GM23338 (cell line): ENCODE results near the gene SFTPB. TPM values are rescaled to one million over a fixed set of nuclear protein-coding genes. Genes with fewer than 3 reads are reported as not detected.

ENCODE experiments used
- ATAC-seq: fragments of 200-7000 bp; cut with Tn5 transposase; 3 replicates; pipeline ENCODE4 v1.9.1; 2020
- DNase-seq: peaks from one replicate; pipeline ENCODE4 v3.0.0-alpha.2; 2015; ENCODE audit warnings: low spot score
- H2AFZ ChIP-seq: fragments of 200-600 bp; sonication (generic); 2 replicates; pipeline ENCODE4 v1.8.0; 2016; ENCODE audit warnings: antibody characterized with exemption, mild to moderate bottlenecking, moderate library complexity
- H3F3A ChIP-seq: fragments of 200-600 bp; sonication (generic); replicated peaks from 2 replicates; pipeline ENCODE4 v1.8.0; 2017; ENCODE audit warnings: antibody characterized with exemption, mixed run types, low read depth
- H3K27ac ChIP-seq: fragments of 200-600 bp; sonication (generic); 2 replicates; pipeline ENCODE4 v1.6.1; 2016; ENCODE audit warnings: low read depth
- H3K27me3 ChIP-seq: fragments of 200-600 bp; sonication (generic); 2 replicates; pipeline ENCODE4 v1.8.0; 2016; ENCODE audit warnings: mild to moderate bottlenecking, mixed run types, moderate library complexity; ENCODE audit not compliant: insufficient read depth
- H3K36me3 ChIP-seq: fragments of 200-600 bp; sonication (generic); 2 replicates; pipeline ENCODE4 v1.8.0; 2016; ENCODE audit warnings: mild to moderate bottlenecking; ENCODE audit not compliant: insufficient read depth
- H3K4me1 ChIP-seq: fragments of 200-600 bp; sonication (generic); 2 replicates; pipeline ENCODE4 v1.8.0; 2016; ENCODE audit warnings: mild to moderate bottlenecking, moderate library complexity; ENCODE audit not compliant: insufficient read depth
- H3K4me2 ChIP-seq: fragments of 200-600 bp; sonication (generic); 2 replicates; pipeline ENCODE4 v1.7.1; 2017; ENCODE audit warnings: mixed run types
- H3K4me3 ChIP-seq: fragments of 200-600 bp; sonication (generic); 2 replicates; pipeline ENCODE4 v1.6.1; 2016; ENCODE audit warnings: mixed run types
- H3K79me2 ChIP-seq: fragments of 200-600 bp; sonication (generic); replicated peaks from 2 replicates; pipeline ENCODE4 v1.8.0; 2017; ENCODE audit warnings: mild to moderate bottlenecking; ENCODE audit not compliant: insufficient read depth
- H3K9me2 ChIP-seq: fragments of 200-600 bp; sonication (generic); 2 replicates; pipeline ENCODE4 v1.8.0; 2017; ENCODE audit not compliant: insufficient read depth
- H4K20me1 ChIP-seq: fragments of 200-600 bp; sonication (generic); replicated peaks from 2 replicates; pipeline ENCODE4 v1.8.0; 2017; ENCODE audit warnings: mild to moderate bottlenecking; ENCODE audit not compliant: insufficient read depth
- H3K27ac Mint-ChIP-seq: 2 replicates; pipeline ENCODE4 v1.8.0; 2020; ENCODE audit warnings: inconsistent platforms, mild to moderate bottlenecking, moderate library complexity, mixed read lengths
- H3K27me3 Mint-ChIP-seq: 3 replicates; pipeline ENCODE4 v1.8.0; 2022; ENCODE audit warnings: low read depth, mild to moderate bottlenecking, moderate library complexity, mixed read lengths, inconsistent platforms; ENCODE audit not compliant: insufficient read depth, poor library complexity
- H3K36me3 Mint-ChIP-seq: 3 replicates; pipeline ENCODE4 v1.8.0; 2021; ENCODE audit warnings: low read depth, mild to moderate bottlenecking, inconsistent platforms, moderate library complexity, mixed read lengths
- H3K4me1 Mint-ChIP-seq: 3 replicates; pipeline ENCODE4 v1.8.0; 2020; ENCODE audit warnings: mild to moderate bottlenecking, inconsistent platforms, mixed read lengths
- H3K4me3 Mint-ChIP-seq: 3 replicates; pipeline ENCODE4 v1.8.0; 2021; ENCODE audit warnings: moderate library complexity, mild to moderate bottlenecking, inconsistent platforms, mixed read lengths
- H3K9me3 Mint-ChIP-seq: 3 replicates; pipeline ENCODE4 v1.8.0; 2020; ENCODE audit warnings: moderate library complexity, mild to moderate bottlenecking, inconsistent platforms, mixed read lengths
- CREB1 ChIP-seq: fragments of 250-450 bp; sonication (Bioruptor Pico); IDR thresholded peaks from 2 replicates; pipeline ENCODE4 v1.5.0; 2020; ENCODE audit warnings: low read depth, mild to moderate bottlenecking, moderate library complexity
- CTCF ChIP-seq, 2 experiments: fragments of 200-600 bp in 1 of 2; sonication (generic) in 1 of 2; conservative IDR thresholded peaks; 2 replicates each; pipeline versions ENCODE4 v1.5.1 to v1.6.1; 2016 to 2017; ENCODE audit warnings: antibody characterized with exemption in 2 of 2, low read depth in 2 of 2, mild to moderate bottlenecking in 2 of 2, moderate library complexity in 1 of 2
- ETS1 ChIP-seq: IDR thresholded peaks from 2 replicates; pipeline ENCODE4 v1.6.1; 2016; ENCODE audit warnings: antibody characterized with exemption
- EZH2phosphoT487 ChIP-seq: fragments of 200-600 bp; sonication (generic); IDR thresholded peaks from one replicate; pipeline ENCODE4 v1.8.1; 2018; ENCODE audit warnings: antibody characterized with exemption; ENCODE audit not compliant: unreplicated experiment
- NANOG ChIP-seq: IDR thresholded peaks from 2 replicates; pipeline ENCODE4 v1.6.1; 2016; ENCODE audit warnings: antibody characterized with exemption, borderline replicate concordance
- REST ChIP-seq: IDR thresholded peaks from one replicate; pipeline ENCODE4 v1.6.1; 2018; ENCODE audit warnings: antibody characterized with exemption; ENCODE audit not compliant: unreplicated experiment
- ZNF331 ChIP-seq: fragments of 250-450 bp; sonication (Bioruptor Pico); IDR thresholded peaks from 2 replicates; pipeline ENCODE4 v1.5.0; 2020; ENCODE audit warnings: low read depth, mild to moderate bottlenecking, moderate library complexity
- polyA plus RNA-seq: library from polyadenylated mRNA; unstranded; fragments of >200 nt; fragmentation: Nextera tagmentation; extraction: Ambion mirVana; gene quantifications from 2 replicates; pipeline ENCODE4 v1.2.1, GENCODE V29; 2016
- total RNA-seq: library from RNA; depleted of rRNA; stranded (reverse); fragments of >200 nt; shearing (Covaris generic); gene quantifications from 2 replicates; pipeline ENCODE4 v1.2.3, GENCODE V29; 2014

The SFTPB gene
- total and polyA plus RNA-seq, 2 experiments from 2014 or later: 0.06 TPM; not detected in 1

GRCh38 chr2:85681372-85681763 is 13.4 kb upstream of the SFTPB start:
- no peak overlapping the region for H3K4me3 Mint-ChIP-seq
- H2AFZ ChIP-seq: no peak overlapping the region

GRCh38 chr2:85680707-85681371 is 12.8 kb upstream of the SFTPB start:
- Mint-ChIP-seq H3K27me3 (peaks cover 2% of the 10 kb centered on the region), H3K27ac (no peak overlapping the region), H3K36me3 (no peaks in the 10 kb centered on the region), H3K4me3 (no peak overlapping the region), H3K4me1 (peaks cover 11% of the 10 kb centered on the region; the same call in 2 of the 3 replicates), H3K9me3 (no peaks in the 10 kb centered on the region)
- Histone ChIP-seq H3K27me3 (no peaks in the 10 kb centered on the region), H3K79me2 (no peaks in the 10 kb centered on the region), H2AFZ (no peak overlapping the region), H3K36me3 (no peaks in the 10 kb centered on the region), H3K4me1 (peaks cover 8% of the 10 kb centered on the region; the same call in 1 of the 2 replicates), H3F3A (no peaks in the 10 kb centered on the region), H3K4me3 (no peak overlapping the region), H4K20me1 (no peaks in the 10 kb centered on the region), H3K9me2 (no peaks in the 10 kb centered on the region), H3K27ac (no peak overlapping the region), H3K4me2 (no peak overlapping the region)
- TF ChIP-seq ZNF331 (CRISPR knock-in tag) (no peak), CREB1 (CRISPR knock-in tag) (no peak)
- ATAC-seq (no peak), DNase-seq (no peak)

More at GRCh38 chr2:85681372-85681763, 13.4 kb upstream of the SFTPB start:
- Histone ChIP-seq H3K27me3 (no peaks in the 10 kb centered on the region), H3K9me2 (no peaks in the 10 kb centered on the region), H3K4me2 (no peak overlapping the region), H3K36me3 (no peaks in the 10 kb centered on the region), H3K4me3 (no peak overlapping the region), H4K20me1 (no peaks in the 10 kb centered on the region), H3F3A (no peaks in the 10 kb centered on the region), H3K27ac (no peak overlapping the region), H3K79me2 (no peaks in the 10 kb centered on the region), H3K4me1 (peaks cover 8% of the 10 kb centered on the region; the same call in 1 of the 2 replicates)
- TF ChIP-seq EZH2phosphoT487: no peak
- TF ChIP-seq ETS1: no peak
- DNase-seq: no peak
- Mint-ChIP-seq H3K9me3 (no peaks in the 10 kb centered on the region), H3K4me1 (peaks cover 10% of the 10 kb centered on the region; the same call in 2 of the 3 replicates), H3K36me3 (no peaks in the 10 kb centered on the region), H3K27ac (no peak overlapping the region), H3K27me3 (peaks cover 2% of the 10 kb centered on the region)
- ATAC-seq: no peak

- Histone ChIP-seq H3K27ac (no peak overlapping the region), H3K27me3 (no peaks in the 10 kb centered on the region), H3F3A (no peaks in the 10 kb centered on the region), H4K20me1 (no peaks in the 10 kb centered on the region), H3K4me2 (0 out of 2 replicates have a peak overlapping the region, but pooled peaks have one; percentile 63), H3K4me3 (peak overlapping the region; percentile 34; the same call in 1 of the 2 replicates), H3K9me2 (no peaks in the 10 kb centered on the region), H3K79me2 (no peaks in the 10 kb centered on the region), H3K4me1 (peaks cover 8% of the 10 kb centered on the region; the same call in 1 of the 2 replicates), H2AFZ (peak overlapping the region; percentile 81), H3K36me3 (no peaks in the 10 kb centered on the region)
- Mint-ChIP-seq H3K36me3 (no peaks in the 10 kb centered on the region), H3K27me3 (peaks cover 4% of the 10 kb centered on the region), H3K4me3 (no peak overlapping the region; the same call in 2 of the 3 replicates), H3K4me1 (peaks cover 11% of the 10 kb centered on the region; the same call in 2 of the 3 replicates), H3K27ac (0 out of 2 replicates have a peak overlapping the region, but pooled peaks have one; percentile 49), H3K9me3 (no peaks in the 10 kb centered on the region)
- TF ChIP-seq NANOG (no peak), REST (no peak), CTCF (conservative IDR thresholded peaks at IDR 0.05; ENCODE audit: low read depth in 2 of 2) (peak; percentile 91 to 98)
- DNase-seq: peak; percentile 83
- ATAC-seq: peak; percentile 98
These were observed 11.0 kb upstream of the SFTPB start for GRCh38 chr2:85678794-85679672.
